GM19193 (cell line): Measurements from ENCODE around the gene ANKRD34A.

Experiments
- POLR2A ChIP-seq: IDR thresholded peaks from 4 replicates; pipeline ENCODE4 v1.6.1; 2011; ENCODE audit not compliant: insufficient read depth, insufficient read length; ENCODE audit errors: extremely low read depth

Gene ANKRD34A

GRCh38 chr1:145964328-145965118 lies at the start of gene ANKRD34A, which contains the start of gene POLR3GL:
Gene ANKRD34A, minus strand, starts transcription at chr1:145964575. Its CDS starts 2,816 bp downstream, at chr1:145961759.
Gene POLR3GL, plus strand, starts transcription at chr1:145964690. Its CDS starts 10,176 bp downstream, at chr1:145974866.
- peak; percentile 92 for TF ChIP-seq POLR2A

GRCh38 chr1:146013559-146013922 lies 49.2 kb upstream of the ANKRD34A start:
- TF ChIP-seq POLR2A: no peak

- TF ChIP-seq POLR2A: no peak
Measured at GRCh38 chr1:146012703-146013558, 48.6 kb upstream of the ANKRD34A start.

GRCh38 chr1:146010126-146010738 lies 45.9 kb upstream of the ANKRD34A start:
- TF ChIP-seq POLR2A: no peak

- TF ChIP-seq POLR2A: no peak
Measured at GRCh38 chr1:146007489-146008133, 43.2 kb upstream of the ANKRD34A start.

- no peak for TF ChIP-seq POLR2A
Measured at GRCh38 chr1:146001709-146002108, 37.3 kb upstream of the ANKRD34A start.

- no peak for TF ChIP-seq POLR2A
Measured at GRCh38 chr1:145999321-146000024, 35.1 kb upstream of the ANKRD34A start.

GRCh38 chr1:145997718-145998023 lies 33.3 kb upstream of the ANKRD34A start:
- no peak for TF ChIP-seq POLR2A

GRCh38 chr1:145997016-145997717 lies 32.8 kb upstream of the ANKRD34A start:
- TF ChIP-seq POLR2A: peak; percentile 13

GRCh38 chr1:145996433-145997015 lies 32.1 kb upstream of the ANKRD34A start, which contains the start of gene TXNIP:
Gene TXNIP, minus strand, starts transcription at chr1:145996579. Its CDS starts 313 bp downstream, at chr1:145996266.
- TF ChIP-seq POLR2A: peak; percentile 93

GRCh38 chr1:145995964-145996432 lies 31.6 kb upstream of the ANKRD34A start:
- TF ChIP-seq POLR2A: no peak

GRCh38 chr1:145995148-145995881 lies 30.9 kb upstream of the ANKRD34A start:
- no peak for TF ChIP-seq POLR2A

GRCh38 chr1:145994391-145995120 lies 30.2 kb upstream of the ANKRD34A start:
- TF ChIP-seq POLR2A: peak; percentile 27
